ENCODE data around the gene ACSF3.

Gene ACSF3

GRCh38 chr16:89130448-89130847, 36.8 kb downstream of the ACSF3 start:
- no peak for DNase-seq (ENCODE audit: low read depth in 2 of 2)

- no peak for DNase-seq (ENCODE audit: low read depth in 2 of 2)
Observed at GRCh38 chr16:89131783-89132182, 38.1 kb downstream of the ACSF3 start.

- no peak for DNase-seq (ENCODE audit: low read depth in 2 of 2)
Observed at GRCh38 chr16:89132194-89133005, 38.7 kb downstream of the ACSF3 start.

- no peak for DNase-seq (ENCODE audit: low read depth in 2 of 2)
Observed at GRCh38 chr16:89133457-89134127, 39.9 kb downstream of the ACSF3 start.

GRCh38 chr16:89134269-89134668, 40.6 kb downstream of the ACSF3 start:
- DNase-seq (ENCODE audit: low read depth in 2 of 2) = no peak

- DNase-seq (ENCODE audit: low read depth in 2 of 2) = no peak
Observed at GRCh38 chr16:89135166-89135565, 41.5 kb downstream of the ACSF3 start.

GRCh38 chr16:89135971-89136765, 42.5 kb downstream of the ACSF3 start:
- DNase-seq (ENCODE audit: low read depth in 2 of 2) = no peak

GRCh38 chr16:89136931-89137330, 43.3 kb downstream of the ACSF3 start:
- DNase-seq (ENCODE audit: low read depth in 2 of 2) = no peak

- no peak for DNase-seq (ENCODE audit: low read depth in 2 of 2)
Observed at GRCh38 chr16:89137666-89138512, 44.2 kb downstream of the ACSF3 start.

GRCh38 chr16:89138513-89138795, 44.8 kb downstream of the ACSF3 start:
- DNase-seq (ENCODE audit: low read depth in 2 of 2) = no peak

GRCh38 chr16:89138843-89139520, 45.3 kb downstream of the ACSF3 start:
- DNase-seq (ENCODE audit: low read depth in 2 of 2) = no peak

- DNase-seq (ENCODE audit: low read depth in 2 of 2) = no peak
Observed at GRCh38 chr16:89139907-89140361, 46.3 kb downstream of the ACSF3 start.

GRCh38 chr16:89140401-89140800, 46.7 kb downstream of the ACSF3 start:
- DNase-seq (ENCODE audit: low read depth in 2 of 2) = no peak

GRCh38 chr16:89140981-89141883, 47.6 kb downstream of the ACSF3 start:
- no peak for DNase-seq (ENCODE audit: low read depth in 2 of 2)

GRCh38 chr16:89141884-89142267, 48.2 kb downstream of the ACSF3 start:
- no peak for DNase-seq (ENCODE audit: low read depth in 2 of 2)

GRCh38 chr16:89142474-89143195, 49.0 kb downstream of the ACSF3 start:
- no peak for DNase-seq (ENCODE audit: low read depth in 2 of 2)

- no peak for DNase-seq (ENCODE audit: low read depth in 2 of 2)
Observed at GRCh38 chr16:89143201-89143741, 49.6 kb downstream of the ACSF3 start.

- DNase-seq (ENCODE audit: low read depth in 2 of 2) = no peak
Observed at GRCh38 chr16:89143911-89144675, 50.4 kb downstream of the ACSF3 start.

All from stimulated activated CD4-positive, alpha-beta T cell treated with anti-CD3 and anti-CD28 coated beads, Interleukin-1b, Interleukin-23, amount 100 ng/mL, for 4 hours (primary cell).